GM10266 (cell line): Measurements from ENCODE around the gene ATP6V1C2.

ENCODE experiments used
- DNase-seq: peaks from one replicate; pipeline ENCODE4 v3.0.0; 2012; ENCODE audit errors: extremely low spot score
- CTCF ChIP-seq: IDR thresholded peaks from 2 replicates; pipeline ENCODE4 v1.5.1; 2012; ENCODE audit warnings: mild to moderate bottlenecking, low read depth; ENCODE audit not compliant: control insufficient read depth, insufficient read depth; ENCODE audit errors: missing control alignments

Gene ATP6V1C2

GRCh38 chr2:10784719-10785118 is 63.3 kb downstream of the ATP6V1C2 start:
- no peak for DNase-seq
- TF ChIP-seq CTCF = no peak

- no peak for TF ChIP-seq CTCF
- DNase-seq = no peak
Observed at GRCh38 chr2:10785260-10785659, 63.8 kb downstream of the ATP6V1C2 start.

- DNase-seq = no peak
- TF ChIP-seq CTCF = no peak
Observed at GRCh38 chr2:10786240-10786982, 65.0 kb downstream of the ATP6V1C2 start.

GRCh38 chr2:10787176-10787968 is 65.9 kb downstream of the ATP6V1C2 start:
- peak; percentile 48 for DNase-seq
- peak; percentile 46 for TF ChIP-seq CTCF

GRCh38 chr2:10788855-10789254 is 67.4 kb downstream of the ATP6V1C2 start:
- no peak for DNase-seq
- no peak for TF ChIP-seq CTCF

- DNase-seq = no peak
Observed at GRCh38 chr2:10790228-10790973, 69.0 kb downstream of the ATP6V1C2 start.

More at GRCh38 chr2:10790228-10790973, 69.0 kb downstream of the ATP6V1C2 start:
- TF ChIP-seq CTCF = no peak
